Right lobe of liver (tissue), 6 donors: Measurements from ENCODE around the gene RXFP4. TPM values are rescaled to one million over a fixed set of nuclear protein-coding genes. Genes with fewer than 3 reads are reported as not detected.

Experiments used
- ATAC-seq, 4 donors: fragments of 200-7000 bp; cut with Tn5 transposase; one replicate each; pipeline ENCODE4 v1.9.1; 2020; ENCODE audit warnings: mild to moderate bottlenecking in 4 of 4, moderate library complexity in 4 of 4
- DNase-seq, 3 donors: peaks; one replicate each; pipeline ENCODE4 v3.0.0-alpha.2; 2020
- H3K27ac ChIP-seq, 3 donors: fragments of 200-600 bp; one replicate each; pipeline ENCODE4 v1.8.0; 2022
- H3K27me3 ChIP-seq, 2 donors: fragments of 200-600 bp; one replicate each; pipeline ENCODE4 v1.8.0; 2022
- H3K36me3 ChIP-seq, 4 donors: fragments of 200-600 bp; sonication (generic) in 1 of 4; one replicate each; pipeline versions ENCODE4 v1.5.1 to v1.8.0; 2017 to 2022; ENCODE audit warnings: control low read depth in 1 of 4
- H3K4me1 ChIP-seq, 4 donors: fragments of 200-600 bp; sonication (generic) in 1 of 4; one replicate each; pipeline versions ENCODE4 v1.5.1 to v1.8.0; 2017 to 2022; ENCODE audit warnings: control low read depth in 1 of 4
- H3K4me3 ChIP-seq, 3 donors: fragments of 200-600 bp; one replicate each; pipeline ENCODE4 v1.8.0; 2022
- H3K9me3 ChIP-seq, 4 donors: fragments of 200-600 bp; sonication (generic) in 1 of 4; one replicate each; pipeline versions ENCODE4 v1.5.1 to v1.8.0; 2017 to 2022; ENCODE audit warnings: control low read depth in 1 of 4
- POLR2A ChIP-seq: fragments of 450-650 bp; IDR thresholded peaks from one replicate; pipeline ENCODE4 v1.6.1; 2017; ENCODE audit warnings: antibody characterized with exemption, mild to moderate bottlenecking
- WGBS: methylation state at CpG from one replicate; pipeline ENCODE4 v1.1.6; 2018; ENCODE audit warnings: low coverage, low lambda C conversion rate; ENCODE audit not compliant: insufficient coverage; ENCODE audit errors: missing lambda C conversion rate; 5-methylcytosine and 5-hydroxymethylcytosine counted together
- intact Hi-C, 2 donors: fragments of 100-400 bp; cut with DNase I; formaldehyde crosslinking; loops; one replicate each; pipeline versions ENCODE4 v1.11.2 to v1.14.1; 2022
- total RNA-seq, 6 experiments: library from RNA; depleted of rRNA in 2 of 6; stranded (reverse); fragments of >200 nt in 2 of 6; fragmentation: NEBNext Ultra II Directional in 3 of 6; extraction: Animal tissue kit (Norgen Biotek cat#: 25700) in 3 of 6; gene quantifications; one replicate each; pipeline versions ENCODE4 v1.1.0 to v1.2.4, GENCODE V29; 2016 to 2023
- TF ChIP-seq, protein P1 (sequence below), 4 donors: fragments of 200-600 bp in 3 of 4; fragments of 450-650 bp in 1 of 4; IDR thresholded peaks; one replicate each; pipeline versions ENCODE4 v1.5.1 to v1.8.0; 2016 to 2022; ENCODE audit warnings: antibody characterized with exemption in 4 of 4, mild to moderate bottlenecking in 2 of 4
- donor health status: DM: no; HTN: yes; CAD: no.
- donor health status: DM: no; HTN: no; CAD: no.
- donor health status: DM: no; HTN: no; CAD: no.
- donor health status: DM: no; HTN: yes; CAD: no.
- donor health status: DM: no; HTN: yes; CAD: no.

Gene RXFP4
- total RNA-seq, 6 experiments from 2014 or later = not detected

DNA sequence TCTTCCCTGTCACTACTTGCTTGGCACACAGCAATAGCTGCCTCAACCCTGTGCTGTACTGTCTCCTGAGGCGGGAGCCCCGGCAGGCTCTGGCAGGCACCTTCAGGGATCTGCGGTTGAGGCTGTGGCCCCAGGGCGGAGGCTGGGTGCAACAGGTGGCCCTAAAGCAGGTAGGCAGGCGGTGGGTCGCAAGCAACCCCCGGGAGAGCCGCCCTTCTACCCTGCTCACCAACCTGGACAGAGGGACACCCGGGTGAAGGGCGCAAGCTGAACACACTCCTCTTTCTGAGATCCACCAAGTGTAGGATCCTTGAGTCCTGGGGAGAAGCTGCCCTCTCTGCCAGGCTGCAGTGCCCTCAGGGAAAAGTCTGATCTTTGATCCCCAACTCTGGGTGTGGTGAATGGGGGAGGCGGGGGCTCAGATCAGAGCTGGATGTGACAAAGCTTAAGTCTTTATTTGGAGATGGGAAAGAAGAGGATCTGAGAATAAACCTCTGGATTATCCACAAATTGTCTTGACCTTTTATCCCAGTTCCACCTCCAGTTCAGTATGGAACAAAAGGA is 1.2 kb downstream of the RXFP4 start:
- Histone ChIP-seq H3K36me3 (peaks cover 0 to 4% (median 1%) of the 10 kb centered on the region in 4 donors), H3K27me3 (no peaks in the 10 kb centered on the region), H3K4me3 (no peak overlapping the region), H3K27ac (no peak overlapping the region), H3K9me3 (no peaks in the 10 kb centered on the region), H3K4me1 (peaks cover 0 to 9% (median 3%) of the 10 kb centered on the region in 4 donors)
- no peak for ATAC-seq
- TF ChIP-seq, protein P1, sequence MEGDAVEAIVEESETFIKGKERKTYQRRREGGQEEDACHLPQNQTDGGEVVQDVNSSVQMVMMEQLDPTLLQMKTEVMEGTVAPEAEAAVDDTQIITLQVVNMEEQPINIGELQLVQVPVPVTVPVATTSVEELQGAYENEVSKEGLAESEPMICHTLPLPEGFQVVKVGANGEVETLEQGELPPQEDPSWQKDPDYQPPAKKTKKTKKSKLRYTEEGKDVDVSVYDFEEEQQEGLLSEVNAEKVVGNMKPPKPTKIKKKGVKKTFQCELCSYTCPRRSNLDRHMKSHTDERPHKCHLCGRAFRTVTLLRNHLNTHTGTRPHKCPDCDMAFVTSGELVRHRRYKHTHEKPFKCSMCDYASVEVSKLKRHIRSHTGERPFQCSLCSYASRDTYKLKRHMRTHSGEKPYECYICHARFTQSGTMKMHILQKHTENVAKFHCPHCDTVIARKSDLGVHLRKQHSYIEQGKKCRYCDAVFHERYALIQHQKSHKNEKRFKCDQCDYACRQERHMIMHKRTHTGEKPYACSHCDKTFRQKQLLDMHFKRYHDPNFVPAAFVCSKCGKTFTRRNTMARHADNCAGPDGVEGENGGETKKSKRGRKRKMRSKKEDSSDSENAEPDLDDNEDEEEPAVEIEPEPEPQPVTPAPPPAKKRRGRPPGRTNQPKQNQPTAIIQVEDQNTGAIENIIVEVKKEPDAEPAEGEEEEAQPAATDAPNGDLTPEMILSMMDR (IDR thresholded peaks at IDR 0.05) = no peak
- no peak for TF ChIP-seq POLR2A
- intact Hi-C loops = loop anchor here in 1 of 2 donors (5.0 kb wide), 1 partner anchor 40 kb away; no protein-coding TSS in a partner anchor
- WGBS = no CpG with 5 or more reads among the region's 11 CpGs
- DNase-seq = no peak

DNA sequence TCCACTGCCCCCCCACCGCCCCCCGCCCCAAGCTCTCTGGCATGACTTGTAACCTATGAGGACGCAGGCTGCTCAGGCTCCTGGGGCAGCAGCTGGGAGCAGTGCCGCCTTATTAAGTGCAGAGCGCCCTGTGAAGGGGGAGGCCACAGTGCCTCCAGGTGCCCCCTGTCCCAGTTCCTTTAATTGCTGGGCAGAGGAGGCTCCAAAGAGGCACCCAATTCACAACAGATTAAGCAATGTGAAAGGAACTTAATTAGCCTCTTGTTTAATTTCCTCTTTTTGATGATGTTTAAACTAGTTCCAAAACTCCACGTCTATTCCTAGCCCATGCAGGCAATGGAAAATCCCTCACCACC is 3.0 kb downstream of the RXFP4 start:
- ATAC-seq = no peak
- no peak for TF ChIP-seq POLR2A
- TF ChIP-seq, protein P1 (IDR thresholded peaks at IDR 0.05) = no peak
- Histone ChIP-seq H3K4me1 (peaks cover 0 to 9% (median 3%) of the 10 kb centered on the region in 4 donors), H3K27ac (no peak overlapping the region), H3K27me3 (no peaks in the 10 kb centered on the region), H3K36me3 (peaks cover 0 to 14% (median 2%) of the 10 kb centered on the region in 4 donors), H3K9me3 (no peaks in the 10 kb centered on the region), H3K4me3 (no peak overlapping the region)
- DNase-seq = no peak
- intact Hi-C loops = loop anchor here in 1 of 2 donors (5.0 kb wide), 1 partner anchor 38 kb away; no protein-coding TSS in a partner anchor
- 27% methylated on average over 1 of the region's 6 CpGs for WGBS

DNA sequence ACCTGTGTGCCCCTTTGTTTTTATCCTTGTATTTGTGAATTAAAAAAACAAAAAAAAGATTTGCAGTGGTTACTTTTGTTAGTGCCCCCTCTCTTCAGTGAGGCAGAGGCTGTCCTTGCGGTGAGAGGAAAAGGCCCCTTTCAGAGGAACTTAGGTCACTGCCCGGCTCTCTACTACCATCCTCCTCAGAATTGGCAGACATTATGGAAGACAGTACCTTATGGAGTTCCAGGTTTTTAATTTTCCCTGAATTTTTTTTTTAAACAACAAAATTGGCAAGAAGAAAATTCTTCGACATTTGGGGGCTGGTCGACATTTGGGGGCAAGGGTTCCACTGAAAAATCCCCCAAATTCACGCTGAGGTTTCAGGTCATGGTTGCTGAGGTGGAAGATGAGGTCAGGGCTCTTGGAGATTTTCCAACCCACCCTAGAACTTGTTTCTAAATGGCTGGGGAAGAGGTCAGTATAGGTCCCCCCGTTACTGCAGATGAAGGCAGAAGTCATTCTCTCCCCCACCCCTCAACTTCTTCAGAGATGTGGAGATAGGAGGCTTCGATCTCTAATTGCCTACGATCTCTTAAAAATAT is 5.3 kb downstream of the RXFP4 start:
- no peaks in the 10 kb centered on the region for H3K27me3 ChIP-seq
- no peak for DNase-seq
- TF ChIP-seq, protein P1 (IDR thresholded peaks at IDR 0.05) = no peak
- TF ChIP-seq POLR2A = no peak
- H3K4me3 ChIP-seq = no peak overlapping the region
- no peak overlapping the region for H3K27ac ChIP-seq
- 59% methylated on average over 8 of the region's 8 CpGs for WGBS
- ATAC-seq = no peak
- H3K9me3 ChIP-seq = no peaks in the 10 kb centered on the region
- intact Hi-C loops = no loop called here
- H3K36me3 ChIP-seq = peaks cover 0 to 24% (median 4%) of the 10 kb centered on the region in 4 donors
- no peaks in the 10 kb centered on the region for H3K4me1 ChIP-seq

DNA sequence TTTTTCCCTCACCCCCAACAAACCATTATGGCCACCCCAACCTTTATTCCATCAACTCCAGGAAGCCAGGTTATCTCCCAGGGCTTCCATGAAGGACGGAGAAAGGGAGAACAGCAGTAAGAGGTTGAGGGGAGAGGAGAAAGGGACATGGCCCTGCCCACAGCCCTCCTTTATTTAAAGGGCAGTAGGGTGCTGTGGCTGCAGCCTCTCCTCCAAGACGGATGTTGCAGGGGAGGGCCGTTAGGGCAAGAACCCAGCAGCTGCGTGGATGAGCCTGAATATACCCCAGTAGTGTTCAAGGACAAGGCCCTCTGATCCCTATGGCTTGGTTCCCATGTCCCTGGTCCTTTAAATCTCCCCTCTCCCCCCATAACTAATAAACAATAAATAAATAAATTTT is 5.9 kb downstream of the RXFP4 start:
- Histone ChIP-seq H3K36me3 (peaks cover 0 to 30% (median 6%) of the 10 kb centered on the region in 4 donors), H3K4me3 (no peak overlapping the region), H3K4me1 (no peaks in the 10 kb centered on the region), H3K9me3 (no peaks in the 10 kb centered on the region), H3K27me3 (no peaks in the 10 kb centered on the region), H3K27ac (no peak overlapping the region)
- ATAC-seq (no peak), DNase-seq (no peak)
- intact Hi-C loops = no loop called here
- no peak for TF ChIP-seq POLR2A
- TF ChIP-seq, protein P1 (IDR thresholded peaks at IDR 0.05) = no peak
- WGBS = 74% methylated on average over 2 of the region's 4 CpGs
